DOHH2 (cell line): ENCODE data around the gene CREB1.

Experiments
- H3F3A ChIP-seq: fragments of 200-600 bp; sonication (generic), shearing (Covaris generic); 2 replicates; pipeline ENCODE4 v1.6.0; 2016; ENCODE audit warnings: antibody characterized with exemption, mild to moderate bottlenecking; ENCODE audit not compliant: control insufficient read depth, insufficient read depth
- H3K27ac ChIP-seq: fragments of 200-600 bp; sonication (generic); 2 replicates; pipeline ENCODE4 v1.5.1; 2014; ENCODE audit warnings: low read depth, mild to moderate bottlenecking, low read length, moderate library complexity
- H3K27me3 ChIP-seq: fragments of 200-600 bp; sonication (generic); 2 replicates; pipeline ENCODE4 v1.6.1; 2014; ENCODE audit warnings: mild to moderate bottlenecking, low read length, mixed read lengths; ENCODE audit not compliant: control insufficient read depth
- H3K36me3 ChIP-seq: fragments of 200-600 bp; sonication (generic); 2 replicates; pipeline ENCODE4 v1.6.1; 2014; ENCODE audit warnings: mild to moderate bottlenecking, low read length, moderate library complexity, mixed read lengths; ENCODE audit not compliant: control insufficient read depth
- H3K4me1 ChIP-seq: fragments of 200-600 bp; sonication (generic); 2 replicates; pipeline ENCODE4 v1.6.1; 2014; ENCODE audit warnings: mild to moderate bottlenecking, low read length, mixed read lengths; ENCODE audit not compliant: control insufficient read depth
- H3K4me2 ChIP-seq: fragments of 200-600 bp; sonication (generic); 2 replicates; pipeline ENCODE4 v1.6.0; 2014; ENCODE audit warnings: mild to moderate bottlenecking, low read length, moderate library complexity
- H3K4me3 ChIP-seq: fragments of 200-600 bp; sonication (generic); 2 replicates; pipeline ENCODE4 v1.5.1; 2014; ENCODE audit warnings: mild to moderate bottlenecking, low read length, mixed read lengths
- H3K79me2 ChIP-seq: fragments of 200-600 bp; sonication (generic); 2 replicates; pipeline ENCODE4 v1.6.1; 2014; ENCODE audit warnings: mild to moderate bottlenecking, low read length, mixed read lengths; ENCODE audit not compliant: control insufficient read depth
- H3K9me2 ChIP-seq: fragments of 200-600 bp; sonication (generic); replicated peaks from 2 replicates; pipeline ENCODE4 v1.6.1; 2014; ENCODE audit warnings: mild to moderate bottlenecking, low read length, mixed read lengths; ENCODE audit not compliant: control insufficient read depth
- H3K9me3 ChIP-seq: fragments of 200-600 bp; sonication (generic); 2 replicates; pipeline ENCODE4 v1.6.1; 2014; ENCODE audit warnings: antibody characterized with exemption, low read length, mixed read lengths; ENCODE audit not compliant: control insufficient read depth, insufficient read depth
- H4K20me1 ChIP-seq: fragments of 200-600 bp; sonication (generic); 2 replicates; pipeline ENCODE4 v1.6.0; 2014; ENCODE audit warnings: low read depth, mild to moderate bottlenecking, antibody characterized with exemption, low read length, moderate library complexity; ENCODE audit not compliant: control insufficient read depth, insufficient read depth
- CTCF ChIP-seq: fragments of 200-600 bp; sonication (generic); IDR thresholded peaks from one replicate; pipeline ENCODE4 v1.5.1; 2014; ENCODE audit warnings: antibody characterized with exemption, mild to moderate bottlenecking, low read depth, low read length; ENCODE audit not compliant: poor library complexity, severe bottlenecking
- EZH2phosphoT487 ChIP-seq: fragments of 200-600 bp; sonication (generic); IDR thresholded peaks from 2 replicates; pipeline ENCODE4 v1.6.1; 2017; ENCODE audit warnings: borderline replicate concordance, mild to moderate bottlenecking, antibody characterized with exemption, low read length, moderate library complexity, mixed read lengths

CREB1 gene

GRCh38 chr2:207505171-207505570, 24.6 kb upstream of the CREB1 start:
- no peak for TF ChIP-seq EZH2phosphoT487
- TF ChIP-seq CTCF = no peak
- Histone ChIP-seq H3K4me1 (peaks cover 37% of the 10 kb centered on the region), H3K4me2 (no peak overlapping the region), H4K20me1 (no peaks in the 10 kb centered on the region), H3F3A (no peaks in the 10 kb centered on the region), H3K27ac (no peak overlapping the region), H3K9me2 (no peaks in the 10 kb centered on the region), H3K36me3 (no peaks in the 10 kb centered on the region), H3K9me3 (no peaks in the 10 kb centered on the region), H3K79me2 (no peaks in the 10 kb centered on the region), H3K27me3 (peaks cover 24% of the 10 kb centered on the region; the same call in 1 of the 2 replicates), H3K4me3 (no peak overlapping the region)

DNA sequence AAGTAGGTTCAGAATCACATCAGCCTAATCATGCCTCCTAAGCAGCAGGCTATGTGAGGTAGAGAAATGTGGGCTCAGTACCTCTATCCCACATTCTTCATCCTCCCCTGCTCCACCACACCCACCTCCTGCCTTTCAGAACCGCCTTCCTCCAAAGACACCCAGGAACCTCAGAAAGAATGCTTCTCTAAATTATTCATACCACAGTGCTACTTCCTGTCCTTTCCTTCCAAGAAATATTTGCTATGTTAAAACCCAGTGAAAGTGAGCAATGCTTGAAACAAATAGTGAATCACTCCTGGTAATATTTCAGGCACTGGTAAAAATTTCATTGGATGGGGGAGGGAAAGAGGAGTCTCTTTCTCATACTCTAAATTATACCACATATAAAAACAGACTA, 24.0 kb upstream of the CREB1 start:
- no peaks in the 10 kb centered on the region for H3K36me3 ChIP-seq
- no peak for TF ChIP-seq CTCF
- TF ChIP-seq EZH2phosphoT487 = no peak
- no peak overlapping the region for H3K4me3 ChIP-seq
- peaks cover 26% of the 10 kb centered on the region for H3K27me3 ChIP-seq
- H3K4me1 ChIP-seq = peaks cover 32% of the 10 kb centered on the region
- H3F3A ChIP-seq = no peaks in the 10 kb centered on the region
- H3K4me2 ChIP-seq = no peak overlapping the region
- H3K79me2 ChIP-seq = no peaks in the 10 kb centered on the region
- no peaks in the 10 kb centered on the region for H3K9me3 ChIP-seq
- no peaks in the 10 kb centered on the region for H3K9me2 ChIP-seq
- no peaks in the 10 kb centered on the region for H4K20me1 ChIP-seq
- H3K27ac ChIP-seq = no peak overlapping the region

DNA sequence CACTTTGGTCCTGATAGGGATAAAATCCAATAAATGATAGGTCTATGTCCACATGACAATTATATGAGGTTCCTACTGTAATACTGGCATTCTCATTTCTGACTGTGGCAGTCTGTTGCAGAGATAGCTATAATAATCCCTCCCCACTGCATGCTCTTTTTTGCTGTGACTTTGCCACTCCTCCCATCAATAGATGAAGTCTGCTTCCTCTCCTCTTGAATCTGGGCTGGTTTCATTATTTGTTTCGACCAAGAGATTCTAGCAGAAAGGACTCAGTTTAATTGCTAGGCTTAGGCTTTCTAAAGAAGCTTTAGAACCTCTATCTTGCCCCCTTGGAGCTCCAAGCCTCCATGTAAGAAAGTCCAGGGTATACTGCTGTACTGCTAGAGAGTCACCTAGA, 23.3 kb upstream of the CREB1 start:
- no peaks in the 10 kb centered on the region for H3K9me2 ChIP-seq
- no peaks in the 10 kb centered on the region for H3K79me2 ChIP-seq
- TF ChIP-seq EZH2phosphoT487 = no peak
- no peak for TF ChIP-seq CTCF
- H3K36me3 ChIP-seq = no peaks in the 10 kb centered on the region
- peaks cover 28% of the 10 kb centered on the region for H3K27me3 ChIP-seq
- H3K4me3 ChIP-seq = no peak overlapping the region
- H3F3A ChIP-seq = no peaks in the 10 kb centered on the region
- peaks cover 32% of the 10 kb centered on the region for H3K4me1 ChIP-seq
- no peak overlapping the region for H3K27ac ChIP-seq
- H4K20me1 ChIP-seq = no peaks in the 10 kb centered on the region
- H3K4me2 ChIP-seq = no peak overlapping the region
- H3K9me3 ChIP-seq = no peaks in the 10 kb centered on the region

DNA sequence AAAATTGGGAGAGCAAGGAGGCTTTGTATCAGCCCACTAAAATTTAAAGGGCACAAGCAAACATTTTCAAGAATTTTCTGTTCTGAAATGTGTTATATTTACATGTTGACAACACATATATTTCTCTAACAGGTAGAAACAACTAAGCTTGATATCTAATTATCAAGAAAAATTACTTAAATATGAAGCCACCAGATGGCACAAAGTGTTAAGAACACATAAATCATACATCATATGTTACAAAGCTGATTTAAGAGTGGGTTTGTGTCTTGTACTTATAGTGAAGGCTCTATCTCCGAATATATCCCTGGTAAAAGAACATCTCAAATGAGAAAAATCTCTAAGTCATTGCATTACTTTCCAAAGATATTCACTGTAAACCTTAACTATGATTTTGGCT, 19.6 kb upstream of the CREB1 start:
- Histone ChIP-seq H3K4me2 (no peak overlapping the region), H3K79me2 (no peaks in the 10 kb centered on the region), H3K36me3 (no peaks in the 10 kb centered on the region), H3K9me2 (no peaks in the 10 kb centered on the region), H4K20me1 (no peaks in the 10 kb centered on the region), H3K27ac (no peak overlapping the region), H3K4me1 (peaks cover 7% of the 10 kb centered on the region), H3K27me3 (peaks cover 22% of the 10 kb centered on the region), H3K9me3 (no peaks in the 10 kb centered on the region), H3F3A (no peaks in the 10 kb centered on the region), H3K4me3 (no peak overlapping the region)
- TF ChIP-seq EZH2phosphoT487 = no peak
- TF ChIP-seq CTCF = no peak
